ENCODE data around the gene DLX5.

Gene DLX5

GRCh38 chr7:96987719-96988118 is 36.9 kb downstream of the DLX5 start:
- DNase-seq = no peak

GRCh38 chr7:96986901-96987300 is 37.7 kb downstream of the DLX5 start:
- no peak for DNase-seq

GRCh38 chr7:96985992-96986391 is 38.6 kb downstream of the DLX5 start:
- no peak for DNase-seq

GRCh38 chr7:96982586-96982985 is 42.0 kb downstream of the DLX5 start:
- no peak for DNase-seq

GRCh38 chr7:96979551-96980276 is 44.9 kb downstream of the DLX5 start:
- DNase-seq = no peak

- no peak for DNase-seq
Measured at GRCh38 chr7:96977445-96977844, 47.2 kb downstream of the DLX5 start.

- DNase-seq = no peak
Measured at GRCh38 chr7:96976106-96976505, 48.5 kb downstream of the DLX5 start.

- peak; percentile 10 for DNase-seq
Measured at GRCh38 chr7:96973986-96974385, 50.6 kb downstream of the DLX5 start.

- no peak for DNase-seq
Measured at GRCh38 chr7:96970739-96971138, 53.9 kb downstream of the DLX5 start.

All from NCI-H226 (cell line).